Neuronal stem cell (in vitro differentiated cells): Measurements from ENCODE around the gene KCNK4. TPM values are rescaled to one million over a fixed set of nuclear protein-coding genes. Genes with fewer than 3 reads are reported as not detected.

ENCODE experiments used
- DNase-seq: peaks from one replicate; pipeline ENCODE4 v3.0.0-alpha.2; 2013; ENCODE audit warnings: low spot score
- H2AFZ ChIP-seq: one replicate; pipeline ENCODE4 v1.6.1; 2013; ENCODE audit warnings: mild to moderate bottlenecking, low read length, inconsistent platforms
- H2AK5ac ChIP-seq: 2 replicates; pipeline ENCODE4 v1.6.1; 2013; ENCODE audit warnings: low read depth, mild to moderate bottlenecking, inconsistent platforms, low read length, moderate library complexity, mixed read lengths
- H2BK120ac ChIP-seq: 2 replicates; pipeline ENCODE4 v1.6.1; 2013; ENCODE audit warnings: low read depth, mild to moderate bottlenecking, inconsistent platforms, low read length, moderate library complexity, mixed read lengths
- H2BK12ac ChIP-seq: one replicate; pipeline ENCODE4 v1.6.1; 2013; ENCODE audit warnings: low read length, inconsistent platforms
- H2BK15ac ChIP-seq: 2 replicates; pipeline ENCODE4 v1.6.1; 2013; ENCODE audit warnings: mild to moderate bottlenecking, low read length, inconsistent platforms, mixed read lengths
- H2BK5ac ChIP-seq: one replicate; pipeline ENCODE4 v1.6.1; 2013; ENCODE audit warnings: inconsistent platforms, mild to moderate bottlenecking, low read length, moderate library complexity
- H3K14ac ChIP-seq: one replicate; pipeline ENCODE4 v1.6.1; 2013; ENCODE audit warnings: low read length, inconsistent platforms
- H3K18ac ChIP-seq: 2 replicates; pipeline ENCODE4 v1.6.1; 2013; ENCODE audit warnings: low read length, inconsistent platforms
- H3K23ac ChIP-seq: 2 replicates; pipeline ENCODE4 v1.6.1; 2013; ENCODE audit warnings: low read depth, mild to moderate bottlenecking, mixed read lengths, low read length, inconsistent platforms; ENCODE audit not compliant: poor library complexity
- H3K27ac ChIP-seq: replicated peaks from 3 replicates; pipeline ENCODE4 v1.5.1; 2013; ENCODE audit warnings: low read length, inconsistent platforms
- H3K27me3 ChIP-seq, 3 experiments: 2 replicates each; pipeline ENCODE4 v1.6.1; 2013; ENCODE audit warnings: low read length in 3 of 3, mild to moderate bottlenecking in 2 of 3, inconsistent platforms in 1 of 3, low read depth in 1 of 3, mixed read lengths in 1 of 3, moderate library complexity in 1 of 3; ENCODE audit not compliant: control insufficient read depth in 3 of 3, insufficient read depth in 3 of 3
- H3K36me3 ChIP-seq, 2 donors: replicated peaks in 1 of 2; 2 replicates each; pipeline ENCODE4 v1.6.1; 2013; ENCODE audit warnings: low read length in 2 of 2; ENCODE audit not compliant: control insufficient read depth in 2 of 2, insufficient read depth in 2 of 2
- H3K4ac ChIP-seq: 2 replicates; pipeline ENCODE4 v1.6.1; 2013; ENCODE audit warnings: inconsistent platforms, mild to moderate bottlenecking, low read length, moderate library complexity
- H3K4me1 ChIP-seq, 2 donors: 1 replicate in 1 of 2; 2 replicates in 1 of 2; pipeline ENCODE4 v1.6.1; 2013; ENCODE audit warnings: low read length in 2 of 2, low read depth in 1 of 2; ENCODE audit not compliant: control insufficient read depth in 2 of 2, insufficient read depth in 1 of 2
- H3K4me2 ChIP-seq: one replicate; pipeline ENCODE4 v1.6.1; 2013; ENCODE audit warnings: mild to moderate bottlenecking, low read length, inconsistent platforms; ENCODE audit not compliant: insufficient read depth, poor library complexity, severe bottlenecking
- H3K4me3 ChIP-seq, 2 donors: 2 replicates each; pipeline ENCODE4 v1.5.1; 2013; ENCODE audit warnings: low read length in 2 of 2, mild to moderate bottlenecking in 2 of 2, inconsistent platforms in 1 of 2, moderate library complexity in 1 of 2
- H3K79me1 ChIP-seq: one replicate; pipeline ENCODE4 v1.6.1; 2013; ENCODE audit warnings: low read depth, mild to moderate bottlenecking, inconsistent platforms, low read length, moderate library complexity
- H3K9ac ChIP-seq: one replicate; pipeline ENCODE4 v1.6.1; 2013; ENCODE audit warnings: mild to moderate bottlenecking, low read depth, low read length, inconsistent platforms; ENCODE audit not compliant: poor library complexity
- H3K9me3 ChIP-seq, 2 donors: replicated peaks in 1 of 2; 2 replicates each; pipeline versions ENCODE3 to v1.6.1; 2013; ENCODE audit warnings: low read length in 2 of 2, mild to moderate bottlenecking in 2 of 2, inconsistent platforms in 1 of 2, low read depth in 1 of 2, mixed read lengths in 1 of 2, moderate library complexity in 1 of 2; ENCODE audit not compliant: control insufficient read depth in 2 of 2, insufficient read depth in 1 of 2
- H4K8ac ChIP-seq: one replicate; pipeline ENCODE4 v1.6.1; 2013; ENCODE audit warnings: low read depth, mild to moderate bottlenecking, inconsistent platforms, low read length, moderate library complexity
- H4K91ac ChIP-seq: one replicate; pipeline ENCODE4 v1.6.1; 2013; ENCODE audit warnings: low read length, low read depth, mild to moderate bottlenecking, inconsistent platforms; ENCODE audit not compliant: poor library complexity
- WGBS, 2 donors: extraction: QIAGEN DNeasy Blood & Tissue Kit; methylation state at CpG; one replicate each; pipeline ENCODE4 v1.1.7; 2013; ENCODE audit warnings: missing lambda C conversion rate in 2 of 2, mixed read lengths in 1 of 2; ENCODE audit not compliant: insufficient read length in 2 of 2, insufficient replicate concordance in 1 of 2; ENCODE audit errors: extremely low coverage in 2 of 2; 5-methylcytosine and 5-hydroxymethylcytosine counted together
- polyA plus RNA-seq, 2 experiments: library from polyadenylated mRNA; stranded (reverse); fragments of 200-250 nt; gene quantifications; one replicate each; pipeline ENCODE4 v1.2.3, GENCODE V29; 2013

The KCNK4 gene
- polyA plus RNA-seq (2013, experiment 1 of 2) = 0.07 TPM
- polyA plus RNA-seq (2013, experiment 2 of 2) = 0.04 TPM

- Histone ChIP-seq H2BK120ac (no peak within 1 kb of the TSS), H3K27me3 (peaks cover 35 to 70% (median 69%) of the 10 kb centered on the region in 3 experiments), H2BK15ac (peak within 1 kb of the TSS; percentile 15), H2AFZ (peak within 1 kb of the TSS; percentile 79), H3K79me1 (peaks cover 2% of the 10 kb centered on the region), H3K9ac (peak within 1 kb of the TSS; percentile 74), H3K4ac (no peak within 1 kb of the TSS), H3K18ac (peak within 1 kb of the TSS; percentile 74), H2BK12ac (no peak within 1 kb of the TSS), H3K23ac (peak within 1 kb of the TSS; percentile 83), H4K8ac (no peak within 1 kb of the TSS), H3K4me2 (peak within 1 kb of the TSS; percentile 60), H3K4me1 (peaks cover 8 to 13% of the 10 kb centered on the region in 2 donors), H3K9me3 (no peaks in the 10 kb centered on the region), H4K91ac (no peak within 1 kb of the TSS), H2AK5ac (peak within 1 kb of the TSS; percentile 81), H2BK5ac (peak within 1 kb of the TSS; percentile 17), H3K27ac (no peak within 1 kb of the TSS), H3K14ac (peak within 1 kb of the TSS; percentile 47), H3K4me3 (peak within 1 kb of the TSS; percentile 20 to 68), H3K36me3 (no peaks in the 10 kb centered on the region)
- WGBS, 2 donors = no CpG with 5 or more reads among the region's 45 CpGs
- no peak for DNase-seq
These were observed at the start of gene KCNK4 for GRCh38 chr11:64291262-64291751. TSS of gene KCNK4 (plus strand) at chr11:64291302. CDS start at chr11:64293019, 1,717 bp downstream.

GRCh38 chr11:64241491-64242374 lies 49.4 kb upstream of the KCNK4 start:
- Histone ChIP-seq H2BK120ac (peak overlapping the region; percentile 21), H2AK5ac (peak overlapping the region; percentile 97), H2BK15ac (no peak overlapping the region), H4K91ac (no peak overlapping the region), H3K36me3 (peaks cover 16 to 19% of the 10 kb centered on the region in 2 donors), H2AFZ (peak overlapping the region; percentile 96), H2BK12ac (peak overlapping the region; percentile 41), H3K9me3 (no peaks in the 10 kb centered on the region), H3K23ac (peak overlapping the region; percentile 100), H3K4me2 (peak overlapping the region; percentile 93), H3K27me3 (no peaks in the 10 kb centered on the region), H3K18ac (peak overlapping the region; percentile 98), H3K27ac (peak overlapping the region; percentile 69), H4K8ac (no peak overlapping the region), H3K14ac (peak overlapping the region; percentile 39), H3K79me1 (peaks cover 21% of the 10 kb centered on the region), H3K4me3 (peak overlapping the region; percentile 70 to 94), H3K9ac (peak overlapping the region; percentile 88), H2BK5ac (no peak overlapping the region), H3K4me1 (peaks cover 16 to 20% of the 10 kb centered on the region in 2 donors), H3K4ac (no peak overlapping the region)
- no CpG with 5 or more reads among the region's 63 CpGs for WGBS, 2 donors
- DNase-seq = no peak

- peak overlapping the region in 1 of 2 donors; percentile 23 for H3K4me3 ChIP-seq
- H3K14ac ChIP-seq = no peak overlapping the region
- H2BK120ac ChIP-seq = no peak overlapping the region
- H3K79me1 ChIP-seq = peaks cover 21% of the 10 kb centered on the region
- no peak overlapping the region for H3K9ac ChIP-seq
- H4K91ac ChIP-seq = no peak overlapping the region
- H3K4me2 ChIP-seq = no peak overlapping the region
- no peak overlapping the region for H2BK15ac ChIP-seq
- no peak overlapping the region for H2BK5ac ChIP-seq
- H2BK12ac ChIP-seq = no peak overlapping the region
- H3K4me1 ChIP-seq = peaks cover 21% of the 10 kb centered on the region in 2 donors
- peak overlapping the region; percentile 52 for H3K23ac ChIP-seq
- H3K27me3 ChIP-seq = no peaks in the 10 kb centered on the region
- no peak overlapping the region for H3K4ac ChIP-seq
- H3K36me3 ChIP-seq = peaks cover 11 to 19% of the 10 kb centered on the region in 2 donors
- no peak overlapping the region for H4K8ac ChIP-seq
- DNase-seq = no peak
- no peak overlapping the region for H3K27ac ChIP-seq
- H2AK5ac ChIP-seq = no peak overlapping the region
- WGBS, 2 donors = no CpG with 5 or more reads among the region's 8 CpGs
- H3K18ac ChIP-seq = no peak overlapping the region
- no peaks in the 10 kb centered on the region for H3K9me3 ChIP-seq
- no peak overlapping the region for H2AFZ ChIP-seq
These were observed 47.8 kb upstream of the KCNK4 start for GRCh38 chr11:64243236-64243854.

GRCh38 chr11:64244107-64244506 lies 47.0 kb upstream of the KCNK4 start:
- Histone ChIP-seq H3K18ac (no peak overlapping the region), H4K8ac (no peak overlapping the region), H3K9me3 (no peaks in the 10 kb centered on the region), H2AFZ (no peak overlapping the region), H2AK5ac (no peak overlapping the region), H4K91ac (no peak overlapping the region), H3K4me1 (peaks cover 24 to 28% of the 10 kb centered on the region in 2 donors), H2BK12ac (no peak overlapping the region), H2BK5ac (no peak overlapping the region), H3K23ac (no peak overlapping the region), H3K27ac (no peak overlapping the region), H3K36me3 (peaks cover 11 to 19% of the 10 kb centered on the region in 2 donors), H3K79me1 (peaks cover 21% of the 10 kb centered on the region), H3K9ac (no peak overlapping the region), H2BK15ac (no peak overlapping the region), H3K4me3 (no peak overlapping the region), H3K4me2 (no peak overlapping the region), H3K4ac (no peak overlapping the region), H2BK120ac (no peak overlapping the region), H3K27me3 (no peaks in the 10 kb centered on the region), H3K14ac (no peak overlapping the region)
- DNase-seq = no peak
- no CpG with 5 or more reads among the region's 5 CpGs for WGBS, 2 donors
